ENCODE results near the gene TUSC2.

Gene TUSC2

DNA sequence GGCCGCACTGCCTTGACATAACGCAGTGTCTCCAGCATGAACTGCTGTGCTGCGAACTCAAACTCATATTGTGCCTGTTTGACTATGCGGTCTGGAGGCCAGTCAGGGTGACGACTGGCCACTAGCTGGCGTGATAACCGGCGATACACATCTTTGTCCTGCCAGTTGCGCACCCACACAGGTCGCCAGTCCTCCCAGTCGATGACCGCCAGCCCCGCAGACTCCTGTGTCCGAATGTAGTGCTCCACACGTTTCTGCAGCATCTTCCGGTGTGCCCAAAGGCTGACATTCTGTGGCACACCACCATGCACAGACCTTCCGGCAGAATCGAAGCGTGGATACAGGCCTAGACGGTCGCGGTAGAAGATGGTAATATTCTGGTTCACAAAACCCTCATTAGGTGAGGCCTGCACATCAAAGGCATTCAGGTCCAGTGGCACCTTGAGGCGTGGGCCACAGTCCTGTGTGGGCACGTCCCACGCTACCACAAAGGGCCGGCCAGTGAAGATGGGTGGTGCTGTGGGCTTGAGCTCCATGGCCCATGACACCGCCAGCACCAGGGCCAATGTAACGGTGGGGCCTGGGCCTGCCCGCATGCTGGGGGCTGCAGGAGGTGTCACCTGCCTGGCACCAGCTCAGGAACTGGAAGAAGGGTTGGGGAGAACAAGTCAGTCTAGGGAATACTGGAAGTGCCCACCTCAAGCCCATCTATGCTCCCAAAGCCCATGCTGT lies 8.0 kb downstream of the TUSC2 start:
- TF ChIP-seq ZNF792 (tag by site-specific recombination; IDR thresholded peaks at IDR 0.05) (no peak), ZBTB17 (tag by site-specific recombination; IDR thresholded peaks at IDR 0.05) (no peak), ZNF48 (tag by site-specific recombination; IDR thresholded peaks at IDR 0.05) (no peak), ZBTB26 (tag by site-specific recombination; optimal IDR thresholded peaks at IDR 0.05) (no peak), ZNF132 (tag by site-specific recombination; IDR thresholded peaks at IDR 0.05; ENCODE audit: borderline replicate concordance) (no peak), ZNF654 (tag by site-specific recombination; IDR thresholded peaks at IDR 0.05; ENCODE audit: low read depth) (no peak), ZNF548 (tag by site-specific recombination; IDR thresholded peaks at IDR 0.05) (no peak), ZNF121 (tag by site-specific recombination; IDR thresholded peaks at IDR 0.05) (no peak), ZNF341 (tag by site-specific recombination; IDR thresholded peaks at IDR 0.05; ENCODE audit: low read depth) (no peak), KLF16 (tag by site-specific recombination; IDR thresholded peaks at IDR 0.05) (no peak), ZNF670 (tag by site-specific recombination; IDR thresholded peaks at IDR 0.05; ENCODE audit: low read depth) (no peak), ZNF768 (tag by site-specific recombination; IDR thresholded peaks at IDR 0.05) (no peak), ZNF174 (tag by site-specific recombination; IDR thresholded peaks at IDR 0.05) (no peak), GLIS2 (tag by site-specific recombination; IDR thresholded peaks at IDR 0.05) (no peak)
- TF ChIP-seq, protein P1, sequence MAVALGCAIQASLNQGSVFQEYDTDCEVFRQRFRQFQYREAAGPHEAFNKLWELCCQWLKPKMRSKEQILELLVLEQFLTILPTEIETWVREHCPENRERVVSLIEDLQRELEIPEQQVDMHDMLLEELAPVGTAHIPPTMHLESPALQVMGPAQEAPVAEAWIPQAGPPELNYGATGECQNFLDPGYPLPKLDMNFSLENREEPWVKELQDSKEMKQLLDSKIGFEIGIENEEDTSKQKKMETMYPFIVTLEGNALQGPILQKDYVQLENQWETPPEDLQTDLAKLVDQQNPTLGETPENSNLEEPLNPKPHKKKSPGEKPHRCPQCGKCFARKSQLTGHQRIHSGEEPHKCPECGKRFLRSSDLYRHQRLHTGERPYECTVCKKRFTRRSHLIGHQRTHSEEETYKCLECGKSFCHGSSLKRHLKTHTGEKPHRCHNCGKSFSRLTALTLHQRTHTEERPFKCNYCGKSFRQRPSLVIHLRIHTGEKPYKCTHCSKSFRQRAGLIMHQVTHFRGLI (tag by site-specific recombination; IDR thresholded peaks at IDR 0.05): no peak
- TF ChIP-seq, protein P2, sequence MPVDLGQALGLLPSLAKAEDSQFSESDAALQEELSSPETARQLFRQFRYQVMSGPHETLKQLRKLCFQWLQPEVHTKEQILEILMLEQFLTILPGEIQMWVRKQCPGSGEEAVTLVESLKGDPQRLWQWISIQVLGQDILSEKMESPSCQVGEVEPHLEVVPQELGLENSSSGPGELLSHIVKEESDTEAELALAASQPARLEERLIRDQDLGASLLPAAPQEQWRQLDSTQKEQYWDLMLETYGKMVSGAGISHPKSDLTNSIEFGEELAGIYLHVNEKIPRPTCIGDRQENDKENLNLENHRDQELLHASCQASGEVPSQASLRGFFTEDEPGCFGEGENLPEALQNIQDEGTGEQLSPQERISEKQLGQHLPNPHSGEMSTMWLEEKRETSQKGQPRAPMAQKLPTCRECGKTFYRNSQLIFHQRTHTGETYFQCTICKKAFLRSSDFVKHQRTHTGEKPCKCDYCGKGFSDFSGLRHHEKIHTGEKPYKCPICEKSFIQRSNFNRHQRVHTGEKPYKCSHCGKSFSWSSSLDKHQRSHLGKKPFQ (tag by site-specific recombination; IDR thresholded peaks at IDR 0.05): no peak
- TF ChIP-seq, protein P3, sequence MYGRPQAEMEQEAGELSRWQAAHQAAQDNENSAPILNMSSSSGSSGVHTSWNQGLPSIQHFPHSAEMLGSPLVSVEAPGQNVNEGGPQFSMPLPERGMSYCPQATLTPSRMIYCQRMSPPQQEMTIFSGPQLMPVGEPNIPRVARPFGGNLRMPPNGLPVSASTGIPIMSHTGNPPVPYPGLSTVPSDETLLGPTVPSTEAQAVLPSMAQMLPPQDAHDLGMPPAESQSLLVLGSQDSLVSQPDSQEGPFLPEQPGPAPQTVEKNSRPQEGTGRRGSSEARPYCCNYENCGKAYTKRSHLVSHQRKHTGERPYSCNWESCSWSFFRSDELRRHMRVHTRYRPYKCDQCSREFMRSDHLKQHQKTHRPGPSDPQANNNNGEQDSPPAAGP (tag by site-specific recombination; IDR thresholded peaks at IDR 0.05): no peak
- TF ChIP-seq, protein P4, sequence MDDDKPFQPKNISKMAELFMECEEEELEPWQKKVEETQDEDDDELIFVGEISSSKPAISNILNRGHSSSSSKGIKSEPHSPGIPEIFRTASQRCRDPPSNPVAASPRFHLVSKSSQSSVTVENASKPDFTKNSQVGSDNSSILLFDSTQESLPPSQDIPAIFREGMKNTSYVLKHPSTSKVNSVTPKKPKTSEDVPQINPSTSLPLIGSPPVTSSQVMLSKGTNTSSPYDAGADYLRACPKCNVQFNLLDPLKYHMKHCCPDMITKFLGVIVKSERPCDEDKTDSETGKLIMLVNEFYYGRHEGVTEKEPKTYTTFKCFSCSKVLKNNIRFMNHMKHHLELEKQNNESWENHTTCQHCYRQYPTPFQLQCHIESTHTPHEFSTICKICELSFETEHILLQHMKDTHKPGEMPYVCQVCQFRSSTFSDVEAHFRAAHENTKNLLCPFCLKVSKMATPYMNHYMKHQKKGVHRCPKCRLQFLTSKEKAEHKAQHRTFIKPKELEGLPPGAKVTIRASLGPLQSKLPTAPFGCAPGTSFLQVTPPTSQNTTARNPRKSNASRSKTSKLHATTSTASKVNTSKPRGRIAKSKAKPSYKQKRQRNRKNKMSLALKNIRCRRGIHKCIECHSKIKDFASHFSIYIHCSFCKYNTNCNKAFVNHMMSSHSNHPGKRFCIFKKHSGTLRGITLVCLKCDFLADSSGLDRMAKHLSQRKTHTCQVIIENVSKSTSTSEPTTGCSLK (tag by site-specific recombination; IDR thresholded peaks at IDR 0.05): no peak
- Histone ChIP-seq H3K4me1 (ENCODE audit: control insufficient read depth, insufficient read depth, low read length) (peaks cover 7% of the 10 kb centered on the region; the same call in 1 of the 2 replicates), H3K27ac (ENCODE audit: extremely low read depth, low read depth, low read length) (no peak overlapping the region), H3K36me3 (ENCODE audit: control insufficient read depth in 2 of 2, insufficient read depth in 1 of 2, low read length in 2 of 2) (peaks cover 0 to 53% of the 10 kb centered on the region in 2 experiments; a peak in 1 of 3 replicates), H3K4me3 (ENCODE audit: low read depth, low read length) (peak overlapping the region; percentile 62), H3K9me3 (ENCODE audit: control insufficient read depth, insufficient read depth, low read depth, low read length) (no peaks in the 10 kb centered on the region)
- CTCF ChIA-PET: interaction anchor here (1.0 kb wide), 1 partner anchor 14 kb away, joined by 3 read pairs; no protein-coding TSS in a partner anchor
- POLR2A ChIA-PET: interaction anchor here (1.4 to 3.6 kb wide), 3 partner anchors 11 to 28 kb away, joined by 3 to 17 read pairs (median 12); partner anchors contain the start of gene IFRD2
